ENCODE measurements around the gene MPP3. TPM values are rescaled to one million over a fixed set of nuclear protein-coding genes. Genes with fewer than 3 reads are reported as not detected.

MPP3 gene
- total RNA-seq, 6 experiments from 2014 or later: 1.3 to 2.5 (median 1.8) TPM

DNA sequence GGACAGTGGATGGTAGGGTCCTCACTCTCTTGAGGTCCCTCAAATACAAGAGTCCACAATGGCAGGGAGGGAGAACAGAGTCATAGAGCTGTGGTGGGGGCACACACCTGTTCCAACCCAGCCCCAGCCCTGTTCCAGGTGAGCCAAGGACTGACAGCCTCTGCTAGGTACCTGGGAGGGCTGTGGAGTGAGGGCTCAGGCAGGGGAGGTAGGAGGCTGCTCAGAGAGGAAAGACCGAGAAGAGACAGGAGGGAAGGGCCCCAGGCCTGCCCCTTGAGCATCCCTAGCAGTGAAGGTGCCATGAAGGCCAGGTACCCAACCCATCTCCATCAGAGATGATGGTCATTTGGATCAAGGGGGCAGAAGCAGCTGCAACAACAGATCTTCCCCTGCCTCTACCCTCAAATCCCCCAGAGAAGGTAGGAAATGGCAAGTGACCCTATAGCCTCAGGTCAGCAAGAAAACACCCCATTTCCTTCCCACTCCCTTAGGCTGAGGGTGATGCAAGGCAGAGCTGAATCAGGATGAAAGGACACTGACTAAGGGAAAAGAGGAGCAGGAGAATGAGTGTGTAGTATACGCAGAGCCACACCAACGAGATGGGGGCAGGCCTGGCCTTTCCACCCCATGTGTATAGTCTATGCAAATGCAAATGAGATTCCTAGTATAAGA is 42.7 kb upstream of the MPP3 start:
- intact Hi-C loops (cut with DNase I): no loop called here
- Histone ChIP-seq H3K36me3 (no peaks in the 10 kb centered on the region), H3K4me3 (no peak overlapping the region), H3K27me3 (no peaks in the 10 kb centered on the region), H3K9me3 (no peaks in the 10 kb centered on the region), H3K27ac (no peak overlapping the region), H3K4me1 (no peaks in the 10 kb centered on the region)
- no peak for TF ChIP-seq POLR2A (IDR thresholded peaks at IDR 0.05)
- TF ChIP-seq, protein P1, sequence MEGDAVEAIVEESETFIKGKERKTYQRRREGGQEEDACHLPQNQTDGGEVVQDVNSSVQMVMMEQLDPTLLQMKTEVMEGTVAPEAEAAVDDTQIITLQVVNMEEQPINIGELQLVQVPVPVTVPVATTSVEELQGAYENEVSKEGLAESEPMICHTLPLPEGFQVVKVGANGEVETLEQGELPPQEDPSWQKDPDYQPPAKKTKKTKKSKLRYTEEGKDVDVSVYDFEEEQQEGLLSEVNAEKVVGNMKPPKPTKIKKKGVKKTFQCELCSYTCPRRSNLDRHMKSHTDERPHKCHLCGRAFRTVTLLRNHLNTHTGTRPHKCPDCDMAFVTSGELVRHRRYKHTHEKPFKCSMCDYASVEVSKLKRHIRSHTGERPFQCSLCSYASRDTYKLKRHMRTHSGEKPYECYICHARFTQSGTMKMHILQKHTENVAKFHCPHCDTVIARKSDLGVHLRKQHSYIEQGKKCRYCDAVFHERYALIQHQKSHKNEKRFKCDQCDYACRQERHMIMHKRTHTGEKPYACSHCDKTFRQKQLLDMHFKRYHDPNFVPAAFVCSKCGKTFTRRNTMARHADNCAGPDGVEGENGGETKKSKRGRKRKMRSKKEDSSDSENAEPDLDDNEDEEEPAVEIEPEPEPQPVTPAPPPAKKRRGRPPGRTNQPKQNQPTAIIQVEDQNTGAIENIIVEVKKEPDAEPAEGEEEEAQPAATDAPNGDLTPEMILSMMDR (IDR thresholded peaks at IDR 0.05): no peak
- DNase-seq (no peak), ATAC-seq (no peak)
- WGBS (ENCODE audit: insufficient coverage, low coverage, low lambda C conversion rate, missing lambda C conversion rate): 45% methylated on average over 2 of the region's 3 CpGs

DNA sequence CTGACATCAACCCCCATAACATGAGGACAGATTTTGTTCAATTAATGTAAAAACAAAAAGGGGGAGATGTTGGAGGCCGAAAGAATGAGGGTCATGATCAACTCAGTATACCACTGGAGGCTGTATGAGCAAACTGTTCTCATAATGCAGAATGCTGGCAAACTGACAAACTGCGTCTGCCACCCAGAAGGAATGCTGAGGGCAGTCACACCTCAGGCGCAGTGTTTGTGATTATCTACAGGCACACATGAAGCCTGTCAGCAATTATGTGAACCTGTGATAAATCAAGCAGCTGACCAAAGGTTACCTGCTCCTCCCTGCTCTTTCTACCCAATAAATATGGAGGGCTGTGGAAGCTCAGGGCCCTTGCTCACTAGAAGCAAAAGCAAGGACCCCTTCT is 41.3 kb upstream of the MPP3 start:
- ATAC-seq (no peak), DNase-seq (no peak)
- intact Hi-C loops (cut with DNase I): no loop called here
- Histone ChIP-seq H3K4me3 (no peak overlapping the region), H3K27ac (no peak overlapping the region), H3K36me3 (no peaks in the 10 kb centered on the region), H3K4me1 (no peaks in the 10 kb centered on the region), H3K27me3 (no peaks in the 10 kb centered on the region), H3K9me3 (no peaks in the 10 kb centered on the region)
- TF ChIP-seq POLR2A (IDR thresholded peaks at IDR 0.05): no peak
- TF ChIP-seq, protein P1 (IDR thresholded peaks at IDR 0.05): no peak
- WGBS (ENCODE audit: insufficient coverage, low coverage, low lambda C conversion rate, missing lambda C conversion rate): 72% methylated on average over 3 of the region's 3 CpGs

DNA sequence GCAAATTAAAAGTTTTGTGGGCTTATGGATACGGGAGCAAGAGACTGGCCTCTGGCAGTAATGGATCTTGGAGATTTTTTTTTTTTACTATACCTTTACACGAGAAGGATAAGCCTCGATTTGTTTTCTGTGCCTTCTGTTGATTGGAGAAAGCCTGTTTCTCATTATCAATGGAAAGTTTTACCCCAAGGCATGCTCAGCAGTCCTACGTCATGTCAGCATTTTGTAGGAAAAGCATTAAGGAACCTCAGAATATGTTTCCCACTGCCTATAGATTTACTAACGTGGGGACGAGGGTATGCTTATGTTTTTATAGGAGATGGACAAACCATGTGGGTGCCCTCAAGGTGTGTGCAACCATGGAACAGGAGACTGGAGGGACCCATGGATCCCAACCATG is 40.9 kb upstream of the MPP3 start:
- DNase-seq (no peak), ATAC-seq (no peak)
- no peak overlapping the region for H3K4me3 ChIP-seq
- H3K36me3 ChIP-seq: no peaks in the 10 kb centered on the region
- TF ChIP-seq, protein P1 (IDR thresholded peaks at IDR 0.05): no peak
- TF ChIP-seq POLR2A (IDR thresholded peaks at IDR 0.05): no peak
- WGBS (ENCODE audit: insufficient coverage, low coverage, low lambda C conversion rate, missing lambda C conversion rate): 60% methylated on average over 6 of the region's 6 CpGs
- H3K9me3 ChIP-seq: no peaks in the 10 kb centered on the region
- H3K27me3 ChIP-seq: no peaks in the 10 kb centered on the region
- H3K4me1 ChIP-seq: no peaks in the 10 kb centered on the region
- no peak overlapping the region for H3K27ac ChIP-seq
- intact Hi-C loops (cut with DNase I): no loop called here

DNA sequence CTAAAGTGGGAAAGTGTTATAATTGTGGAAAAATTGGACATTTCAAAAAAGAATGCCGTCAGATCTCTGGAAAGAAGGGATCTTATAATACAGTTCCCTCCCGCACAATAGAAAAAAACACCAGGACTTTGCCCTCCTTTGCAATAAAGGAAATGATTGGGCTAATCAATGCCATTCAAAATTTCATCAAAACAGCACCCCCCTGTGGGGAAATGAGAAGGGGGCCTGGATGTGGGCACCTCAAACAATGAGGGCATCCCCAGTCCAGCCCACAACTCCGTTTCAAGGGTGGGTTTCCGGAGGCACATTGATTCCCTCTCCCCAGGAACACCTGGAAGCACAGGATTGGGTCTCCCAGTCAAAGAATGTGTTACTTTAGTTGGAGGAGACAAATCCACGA is 40.1 kb upstream of the MPP3 start:
- H3K9me3 ChIP-seq: no peaks in the 10 kb centered on the region
- no peaks in the 10 kb centered on the region for H3K4me1 ChIP-seq
- no peak for TF ChIP-seq POLR2A (IDR thresholded peaks at IDR 0.05)
- TF ChIP-seq, protein P1 (IDR thresholded peaks at IDR 0.05): no peak
- WGBS (ENCODE audit: insufficient coverage, low coverage, low lambda C conversion rate, missing lambda C conversion rate): 61% methylated on average over 3 of the region's 5 CpGs
- intact Hi-C loops (cut with DNase I): no loop called here
- H3K27me3 ChIP-seq: no peaks in the 10 kb centered on the region
- DNase-seq: no peak
- ATAC-seq: no peak
- H3K4me3 ChIP-seq: no peak overlapping the region
- no peak overlapping the region for H3K27ac ChIP-seq
- H3K36me3 ChIP-seq: no peaks in the 10 kb centered on the region

All from right lobe of liver (tissue), 6 donors.